Fibroblast of lung (primary cell): Measurements from ENCODE around the gene AKR1E2. TPM values are rescaled to one million over a fixed set of nuclear protein-coding genes. Genes with fewer than 3 reads are reported as not detected.

ENCODE experiments used
- DNase-seq, 2 donors: peaks; one replicate each; pipeline versions ENCODE4 v3.0.0 to v3.0.0-alpha.2; 2010; ENCODE audit warnings: low read depth in 2 of 2
- H2AFZ ChIP-seq: 2 replicates; pipeline ENCODE4 v1.5.1; 2012; ENCODE audit warnings: low read length, control low read depth, inconsistent platforms
- H3K27ac ChIP-seq: 2 replicates; pipeline ENCODE4 v1.5.1; 2011; ENCODE audit warnings: low read length, control low read depth; ENCODE audit not compliant: insufficient read depth
- H3K27me3 ChIP-seq: 2 replicates; pipeline ENCODE4 v1.5.1; 2011; ENCODE audit warnings: mild to moderate bottlenecking, low read length; ENCODE audit not compliant: control insufficient read depth, insufficient read depth
- H3K36me3 ChIP-seq: 2 replicates; pipeline ENCODE4 v1.5.1; 2011; ENCODE audit warnings: low read length; ENCODE audit not compliant: control insufficient read depth, insufficient read depth
- H3K4me1 ChIP-seq: 2 replicates; pipeline ENCODE4 v1.5.1; 2011; ENCODE audit warnings: low read length; ENCODE audit not compliant: control insufficient read depth, insufficient read depth; ENCODE audit errors: extremely low read depth
- H3K4me2 ChIP-seq: 2 replicates; pipeline ENCODE4 v1.5.1; 2011; ENCODE audit warnings: low read length, control low read depth; ENCODE audit not compliant: insufficient read depth; ENCODE audit errors: extremely low read depth
- H3K4me3 ChIP-seq, 4 experiments: fragments of 200-600 bp in 1 of 4; sonication (generic) in 1 of 4; replicated peaks in 1 of 4; 2 replicates each; pipeline ENCODE4 v1.5.1; 2011 to 2016; ENCODE audit warnings: low read length in 4 of 4, low read depth in 3 of 4, mild to moderate bottlenecking in 3 of 4, control low read depth in 2 of 4, inconsistent platforms in 1 of 4, mixed read lengths in 1 of 4; ENCODE audit not compliant: insufficient read depth in 1 of 4; ENCODE audit errors: control extremely low read depth in 1 of 4
- H3K79me2 ChIP-seq: 2 replicates; pipeline ENCODE4 v1.5.1; 2012; ENCODE audit warnings: mild to moderate bottlenecking, low read length, inconsistent platforms; ENCODE audit not compliant: control insufficient read depth, insufficient read depth
- H3K9ac ChIP-seq: 2 replicates; pipeline ENCODE4 v1.5.1; 2011; ENCODE audit warnings: mild to moderate bottlenecking, low read length, control low read depth; ENCODE audit not compliant: insufficient read depth
- H3K9me3 ChIP-seq: 2 replicates; pipeline ENCODE4 v1.5.1; 2012; ENCODE audit warnings: low read depth, low read length; ENCODE audit not compliant: control insufficient read depth, insufficient read depth
- H4K20me1 ChIP-seq: 2 replicates; pipeline ENCODE4 v1.5.1; 2011; ENCODE audit warnings: low read length; ENCODE audit not compliant: control insufficient read depth, insufficient read depth; ENCODE audit errors: extremely low read depth
- EZH2 ChIP-seq: IDR thresholded peaks from 2 replicates; pipeline ENCODE4 v1.5.1; 2012; ENCODE audit warnings: low read length, control low read depth, mild to moderate bottlenecking; ENCODE audit errors: missing control alignments
- polyA plus RNA-seq, 2 donors: library from polyadenylated mRNA; depleted of rRNA in 1 of 2; stranded (reverse) in 1 of 2; unstranded in 1 of 2; fragments of >200 nt; gene quantifications; 2 replicates each; pipeline ENCODE4 v1.2.1, GENCODE V29; 2011 to 2012; ENCODE audit warnings: missing spikeins in 1 of 2
- total RNA-seq: library from RNA; depleted of rRNA; stranded (reverse); fragments of >200 nt; gene quantifications from 2 replicates; pipeline ENCODE4 v1.2.1, GENCODE V29; 2014
- TF ChIP-seq, protein P1 (sequence below), 2 donors: IDR thresholded peaks in 1 of 2; conservative IDR thresholded peaks in 1 of 2; 1 replicate in 1 of 2; 2 replicates in 1 of 2; pipeline ENCODE4 v1.5.1; 2011 to 2012; ENCODE audit warnings: low read length in 2 of 2, control low read depth in 1 of 2, inconsistent platforms in 1 of 2, low read depth in 1 of 2, mild to moderate bottlenecking in 1 of 2

Gene AKR1E2
- total and polyA plus RNA-seq, 2 donors (not counting 1 experiment from before 2014, with no cell fraction given): 2.2 to 11.7 TPM

DNA sequence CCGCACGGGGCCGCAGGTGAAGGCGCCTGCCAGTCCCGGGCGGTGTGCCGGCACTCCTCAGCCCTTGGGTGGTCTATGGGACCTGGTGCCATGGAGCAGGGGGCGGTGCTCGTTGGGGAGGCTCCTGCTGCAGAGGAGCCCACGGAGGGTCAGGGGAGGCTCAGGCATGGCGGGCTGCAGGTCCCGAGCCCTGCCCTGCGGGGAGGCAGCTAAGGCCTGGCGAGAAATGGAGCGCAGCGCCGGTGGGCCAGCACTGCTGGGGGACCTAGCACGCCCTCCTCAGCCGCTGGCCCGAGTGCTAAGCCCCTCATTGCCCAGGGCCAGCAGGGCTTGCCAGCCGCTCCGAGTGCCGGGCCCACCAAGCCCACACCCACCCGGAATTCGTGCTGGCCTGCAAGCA lies 18.9 kb downstream of the AKR1E2 start:
- H3K27ac ChIP-seq: no peak overlapping the region
- H3K27me3 ChIP-seq: no peaks in the 10 kb centered on the region
- TF ChIP-seq EZH2: no peak
- TF ChIP-seq, protein P1, sequence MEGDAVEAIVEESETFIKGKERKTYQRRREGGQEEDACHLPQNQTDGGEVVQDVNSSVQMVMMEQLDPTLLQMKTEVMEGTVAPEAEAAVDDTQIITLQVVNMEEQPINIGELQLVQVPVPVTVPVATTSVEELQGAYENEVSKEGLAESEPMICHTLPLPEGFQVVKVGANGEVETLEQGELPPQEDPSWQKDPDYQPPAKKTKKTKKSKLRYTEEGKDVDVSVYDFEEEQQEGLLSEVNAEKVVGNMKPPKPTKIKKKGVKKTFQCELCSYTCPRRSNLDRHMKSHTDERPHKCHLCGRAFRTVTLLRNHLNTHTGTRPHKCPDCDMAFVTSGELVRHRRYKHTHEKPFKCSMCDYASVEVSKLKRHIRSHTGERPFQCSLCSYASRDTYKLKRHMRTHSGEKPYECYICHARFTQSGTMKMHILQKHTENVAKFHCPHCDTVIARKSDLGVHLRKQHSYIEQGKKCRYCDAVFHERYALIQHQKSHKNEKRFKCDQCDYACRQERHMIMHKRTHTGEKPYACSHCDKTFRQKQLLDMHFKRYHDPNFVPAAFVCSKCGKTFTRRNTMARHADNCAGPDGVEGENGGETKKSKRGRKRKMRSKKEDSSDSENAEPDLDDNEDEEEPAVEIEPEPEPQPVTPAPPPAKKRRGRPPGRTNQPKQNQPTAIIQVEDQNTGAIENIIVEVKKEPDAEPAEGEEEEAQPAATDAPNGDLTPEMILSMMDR (conservative IDR thresholded peaks at IDR 0.05 in 1 of 2, IDR thresholded peaks at IDR 0.05 in 1 of 2; ENCODE audit: low read depth in 1 of 2, low read length in 2 of 2): no peak
- no peaks in the 10 kb centered on the region for H3K79me2 ChIP-seq
- H3K9me3 ChIP-seq: no peaks in the 10 kb centered on the region
- H4K20me1 ChIP-seq: no peaks in the 10 kb centered on the region
- H3K36me3 ChIP-seq: no peaks in the 10 kb centered on the region
- peaks cover 10% of the 10 kb centered on the region for H3K4me1 ChIP-seq
- H3K9ac ChIP-seq: no peak overlapping the region
- no peak overlapping the region for H3K4me3 ChIP-seq
- H3K4me2 ChIP-seq: no peak overlapping the region
- no peak overlapping the region for H2AFZ ChIP-seq
- no peak for DNase-seq

GRCh38 chr10:4845766-4846165 lies 19.8 kb downstream of the AKR1E2 start:
- Histone ChIP-seq H3K27ac (no peak overlapping the region), H3K9ac (no peak overlapping the region), H3K27me3 (no peaks in the 10 kb centered on the region), H3K79me2 (no peaks in the 10 kb centered on the region), H3K4me1 (peaks cover 10% of the 10 kb centered on the region), H3K9me3 (no peaks in the 10 kb centered on the region), H3K36me3 (no peaks in the 10 kb centered on the region), H3K4me3 (no peak overlapping the region), H2AFZ (no peak overlapping the region), H3K4me2 (no peak overlapping the region), H4K20me1 (no peaks in the 10 kb centered on the region)
- no peak for DNase-seq
- TF ChIP-seq, protein P1 (conservative IDR thresholded peaks at IDR 0.05 in 1 of 2, IDR thresholded peaks at IDR 0.05 in 1 of 2; ENCODE audit: low read depth in 1 of 2, low read length in 2 of 2): no peak
- TF ChIP-seq EZH2: no peak

GRCh38 chr10:4846775-4847174 lies 20.8 kb downstream of the AKR1E2 start:
- H3K4me2 ChIP-seq: no peak overlapping the region

More at GRCh38 chr10:4846775-4847174, 20.8 kb downstream of the AKR1E2 start:
- peaks cover 10% of the 10 kb centered on the region for H3K4me1 ChIP-seq
- TF ChIP-seq EZH2: no peak
- TF ChIP-seq, protein P1 (conservative IDR thresholded peaks at IDR 0.05 in 1 of 2, IDR thresholded peaks at IDR 0.05 in 1 of 2; ENCODE audit: low read depth in 1 of 2, low read length in 2 of 2): no peak
- H3K9ac ChIP-seq: no peak overlapping the region
- H3K79me2 ChIP-seq: no peaks in the 10 kb centered on the region
- H4K20me1 ChIP-seq: no peaks in the 10 kb centered on the region
- H3K36me3 ChIP-seq: no peaks in the 10 kb centered on the region
- no peaks in the 10 kb centered on the region for H3K27me3 ChIP-seq
- no peak for DNase-seq
- no peaks in the 10 kb centered on the region for H3K9me3 ChIP-seq
- H2AFZ ChIP-seq: no peak overlapping the region
- H3K27ac ChIP-seq: no peak overlapping the region
- H3K4me3 ChIP-seq: no peak overlapping the region
